Measurements from ENCODE around the gene HLA-A.
"Not testable (repeated sequence)": the region's sequence is repeated elsewhere in the genome, so short reads cannot be mapped to it uniquely, and the experiment has no call there.

HLA-A gene

GRCh38 chr6:29975561-29975907 lies 33.2 kb downstream of the HLA-A start:
- Histone ChIP-seq H3K9me2 (replicated peaks; ENCODE audit: insufficient read depth, low read length) (no peaks in the 10 kb centered on the region), H3K4me2 (ENCODE audit: low read depth, low read length) (no peak overlapping the region), H4K20me1 (ENCODE audit: insufficient read depth, low read length) (no peaks in the 10 kb centered on the region), H3K4me3 (ENCODE audit: low read length) (no peak overlapping the region), H3K27ac (ENCODE audit: low read length) (no peak overlapping the region), H2AFZ (ENCODE audit: low read length) (no peak overlapping the region), H3K27me3 (replicated peaks; ENCODE audit: insufficient read depth, low read length) (peaks cover 11% of the 10 kb centered on the region), H3K36me3 (replicated peaks; ENCODE audit: insufficient read depth, low read length) (no peaks in the 10 kb centered on the region), H3K79me2 (ENCODE audit: low read length) (no peaks in the 10 kb centered on the region), H3K9me3 (replicated peaks; ENCODE audit: insufficient read depth, low read length) (no peaks in the 10 kb centered on the region), H3F3A (ENCODE audit: insufficient read depth, low read length) (no peaks in the 10 kb centered on the region), H3K9ac (ENCODE audit: low read length) (no peak overlapping the region), H3K4me1 (ENCODE audit: low read length) (0 out of 2 replicates have a peak, but pooled peaks cover 4% of the 10 kb centered on the region)
- TF ChIP-seq EZH2phosphoT487 (IDR thresholded peaks at IDR 0.05; ENCODE audit: low read length) (no peak), EZH2 (optimal IDR thresholded peaks at IDR 0.05; ENCODE audit: low read depth, low read length) (no peak), CTCF (IDR thresholded peaks at IDR 0.05; ENCODE audit: low read length) (no peak)
- DNase-seq = no peak

GRCh38 chr6:29976253-29976587 lies 33.9 kb downstream of the HLA-A start:
- Histone ChIP-seq H3K9me2 (replicated peaks; ENCODE audit: insufficient read depth, low read length) (no peaks in the 10 kb centered on the region), H3K79me2 (ENCODE audit: low read length) (no peaks in the 10 kb centered on the region), H3K9ac (ENCODE audit: low read length) (no peak overlapping the region), H3K4me3 (ENCODE audit: low read length) (peak overlapping the region; percentile 68), H3K27me3 (replicated peaks; ENCODE audit: insufficient read depth, low read length) (peaks cover 11% of the 10 kb centered on the region), H4K20me1 (ENCODE audit: insufficient read depth, low read length) (no peaks in the 10 kb centered on the region), H3K4me1 (ENCODE audit: low read length) (0 out of 2 replicates have a peak, but pooled peaks cover 4% of the 10 kb centered on the region), H2AFZ (ENCODE audit: low read length) (peak overlapping the region; percentile 51), H3K9me3 (replicated peaks; ENCODE audit: insufficient read depth, low read length) (no peaks in the 10 kb centered on the region), H3K36me3 (replicated peaks; ENCODE audit: insufficient read depth, low read length) (no peaks in the 10 kb centered on the region), H3K27ac (ENCODE audit: low read length) (no peak overlapping the region), H3F3A (ENCODE audit: insufficient read depth, low read length) (no peaks in the 10 kb centered on the region), H3K4me2 (ENCODE audit: low read depth, low read length) (peak overlapping the region; percentile 80; the same call in 1 of the 2 replicates)
- TF ChIP-seq EZH2 (optimal IDR thresholded peaks at IDR 0.05; ENCODE audit: low read depth, low read length) (no peak), EZH2phosphoT487 (IDR thresholded peaks at IDR 0.05; ENCODE audit: low read length) (no peak)
- DNase-seq = no peak

GRCh38 chr6:29976588-29977424 lies 34.5 kb downstream of the HLA-A start:
- peak; percentile 41 for TF ChIP-seq CTCF (IDR thresholded peaks at IDR 0.05; ENCODE audit: low read length)
- TF ChIP-seq EZH2phosphoT487 (IDR thresholded peaks at IDR 0.05; ENCODE audit: low read length) = no peak
- Histone ChIP-seq H3K27me3 (replicated peaks; ENCODE audit: insufficient read depth, low read length) (peaks cover 11% of the 10 kb centered on the region), H3K79me2 (ENCODE audit: low read length) (no peaks in the 10 kb centered on the region), H3K9me3 (replicated peaks; ENCODE audit: insufficient read depth, low read length) (no peaks in the 10 kb centered on the region), H3K4me2 (ENCODE audit: low read depth, low read length) (peak overlapping the region; percentile 80), H3K4me1 (ENCODE audit: low read length) (0 out of 2 replicates have a peak, but pooled peaks cover 4% of the 10 kb centered on the region), H4K20me1 (ENCODE audit: insufficient read depth, low read length) (no peaks in the 10 kb centered on the region), H3K36me3 (replicated peaks; ENCODE audit: insufficient read depth, low read length) (no peaks in the 10 kb centered on the region), H3F3A (ENCODE audit: insufficient read depth, low read length) (no peaks in the 10 kb centered on the region), H3K9me2 (replicated peaks; ENCODE audit: insufficient read depth, low read length) (no peaks in the 10 kb centered on the region), H3K4me3 (ENCODE audit: low read length) (peak overlapping the region; percentile 68), H3K27ac (ENCODE audit: low read length) (no peak overlapping the region), H2AFZ (ENCODE audit: low read length) (peak overlapping the region; percentile 90), H3K9ac (ENCODE audit: low read length) (peak overlapping the region; percentile 49; the same call in 1 of the 2 replicates)
- DNase-seq = peak; percentile 83

- no peaks in the 10 kb centered on the region for H3K36me3 ChIP-seq (replicated peaks; ENCODE audit: insufficient read depth, low read length)
- no peaks in the 10 kb centered on the region for H3K9me3 ChIP-seq (replicated peaks; ENCODE audit: insufficient read depth, low read length)
- no peaks in the 10 kb centered on the region for H3F3A ChIP-seq (ENCODE audit: insufficient read depth, low read length)
- peak overlapping the region; percentile 80 for H3K4me2 ChIP-seq (ENCODE audit: low read depth, low read length)
- DNase-seq = no peak
- H3K9me2 ChIP-seq (replicated peaks; ENCODE audit: insufficient read depth, low read length) = no peaks in the 10 kb centered on the region
- no peak overlapping the region; the same call in 1 of the 2 replicates for H3K9ac ChIP-seq (ENCODE audit: low read length)
- H3K4me3 ChIP-seq (ENCODE audit: low read length) = peak overlapping the region; percentile 68
- H3K79me2 ChIP-seq (ENCODE audit: low read length) = no peaks in the 10 kb centered on the region
- no peak overlapping the region for H3K27ac ChIP-seq (ENCODE audit: low read length)
- H3K4me1 ChIP-seq (ENCODE audit: low read length) = 0 out of 2 replicates have a peak, but pooled peaks cover 2% of the 10 kb centered on the region
- peaks cover 11% of the 10 kb centered on the region for H3K27me3 ChIP-seq (replicated peaks; ENCODE audit: insufficient read depth, low read length)
- peak overlapping the region; percentile 90 for H2AFZ ChIP-seq (ENCODE audit: low read length)
- H4K20me1 ChIP-seq (ENCODE audit: insufficient read depth, low read length) = no peaks in the 10 kb centered on the region
- TF ChIP-seq EZH2 (optimal IDR thresholded peaks at IDR 0.05; ENCODE audit: low read depth, low read length) (no peak), EZH2phosphoT487 (IDR thresholded peaks at IDR 0.05; ENCODE audit: low read length) (no peak), CTCF (IDR thresholded peaks at IDR 0.05; ENCODE audit: low read length) (0 out of 2 replicates have a peak, but pooled peaks have one; percentile 1)
Observed at GRCh38 chr6:29977425-29977727, 35.0 kb downstream of the HLA-A start.

GRCh38 chr6:29980013-29980412 lies 37.7 kb downstream of the HLA-A start:
- not testable (repeated sequence) for H3K9me3 ChIP-seq (replicated peaks; ENCODE audit: insufficient read depth, low read length); H3K9ac ChIP-seq (ENCODE audit: low read length); H4K20me1 ChIP-seq (ENCODE audit: insufficient read depth, low read length); DNase-seq; H3K4me1 ChIP-seq (ENCODE audit: low read length); H3K9me2 ChIP-seq (replicated peaks; ENCODE audit: insufficient read depth, low read length); H3K36me3 ChIP-seq (replicated peaks; ENCODE audit: insufficient read depth, low read length); H3K4me3 ChIP-seq (ENCODE audit: low read length); H3K4me2 ChIP-seq (ENCODE audit: low read depth, low read length); H3K27ac ChIP-seq (ENCODE audit: low read length); H3K79me2 ChIP-seq (ENCODE audit: low read length); H3F3A ChIP-seq (ENCODE audit: insufficient read depth, low read length); H2AFZ ChIP-seq (ENCODE audit: low read length)
- peaks cover 11% of the 10 kb centered on the region for H3K27me3 ChIP-seq (replicated peaks; ENCODE audit: insufficient read depth, low read length)

Data from MM.1S (cell line).